Measurements from ENCODE around the gene NSUN7.
A peak's percentile ranks its signal among the peaks of the same experiment; 100 is the strongest.

The NSUN7 gene

GRCh38 chr4:40848940-40849339 is 99.2 kb downstream of the NSUN7 start:
- DNase-seq: no peak

- no peak for DNase-seq
Measured at GRCh38 chr4:40850496-40850895, 100.7 kb downstream of the NSUN7 start.

- no peak for DNase-seq
Measured at GRCh38 chr4:40856277-40856839, 106.6 kb downstream of the NSUN7 start.

- DNase-seq: peak; percentile 72
Measured at GRCh38 chr4:40856840-40857362, 107.1 kb downstream of the NSUN7 start.

- no peak for DNase-seq
Measured at GRCh38 chr4:40857956-40858355, 108.2 kb downstream of the NSUN7 start.

- no peak for DNase-seq
Measured at GRCh38 chr4:40858962-40859361, 109.2 kb downstream of the NSUN7 start.

Measured in NCI-H1105 treated with DMSO at 0.1 percent for 48 hours (cell line).